ENCODE results near the gene CENPF. TPM values are rescaled to one million over a fixed set of nuclear protein-coding genes. Genes with fewer than 3 reads are reported as not detected.
"Not testable (repeated sequence)": the region's sequence is repeated elsewhere in the genome, so short reads cannot be mapped to it uniquely, and the experiment has no call there.

The CENPF gene
- total RNA-seq, 4 donors from 2014 or later, result 5.0 to 7.8 (median 5.9) TPM

DNA sequence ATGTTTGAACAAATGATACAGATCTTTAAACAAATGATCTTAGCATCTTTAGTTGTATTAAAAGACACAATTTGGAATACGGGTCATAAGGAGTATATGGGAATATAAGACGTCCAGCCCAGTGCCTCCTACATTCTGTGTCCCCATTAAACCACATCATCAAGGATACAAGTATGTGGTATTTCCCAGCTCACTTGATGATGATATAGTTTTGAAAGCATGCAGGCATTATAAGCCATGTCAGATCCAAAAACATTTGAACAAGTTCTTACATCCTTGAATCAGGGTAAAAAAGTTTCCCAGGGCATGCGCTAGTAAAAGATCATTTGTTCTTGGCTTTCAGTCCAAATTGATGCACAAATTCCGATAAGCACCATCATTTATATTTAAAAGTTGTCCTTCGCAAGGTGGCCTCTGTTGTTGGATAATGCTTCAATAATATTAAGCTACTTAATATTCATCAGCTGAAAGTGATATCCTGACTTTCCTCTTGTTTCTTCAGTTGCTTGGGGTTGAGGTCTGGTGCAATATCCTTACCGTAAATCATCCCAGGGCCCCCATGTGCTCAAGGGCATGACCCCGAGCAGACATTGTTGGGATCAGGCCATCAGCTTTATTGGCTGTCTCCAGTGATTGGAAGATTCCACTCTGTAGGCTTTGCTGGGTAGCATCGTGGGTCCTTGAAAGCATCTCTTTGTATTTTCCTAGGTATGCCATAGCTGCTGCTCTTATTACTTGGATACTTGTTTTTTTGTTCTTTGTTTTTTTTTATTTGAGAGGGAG lies 61.8 kb downstream of the CENPF start:
- TF ChIP-seq POLR2A (IDR thresholded peaks at IDR 0.05) (no peak), POLR2AphosphoS5 (IDR thresholded peaks at IDR 0.05) (no peak), EP300 (IDR thresholded peaks at IDR 0.05) (no peak)
- TF ChIP-seq, protein P1, sequence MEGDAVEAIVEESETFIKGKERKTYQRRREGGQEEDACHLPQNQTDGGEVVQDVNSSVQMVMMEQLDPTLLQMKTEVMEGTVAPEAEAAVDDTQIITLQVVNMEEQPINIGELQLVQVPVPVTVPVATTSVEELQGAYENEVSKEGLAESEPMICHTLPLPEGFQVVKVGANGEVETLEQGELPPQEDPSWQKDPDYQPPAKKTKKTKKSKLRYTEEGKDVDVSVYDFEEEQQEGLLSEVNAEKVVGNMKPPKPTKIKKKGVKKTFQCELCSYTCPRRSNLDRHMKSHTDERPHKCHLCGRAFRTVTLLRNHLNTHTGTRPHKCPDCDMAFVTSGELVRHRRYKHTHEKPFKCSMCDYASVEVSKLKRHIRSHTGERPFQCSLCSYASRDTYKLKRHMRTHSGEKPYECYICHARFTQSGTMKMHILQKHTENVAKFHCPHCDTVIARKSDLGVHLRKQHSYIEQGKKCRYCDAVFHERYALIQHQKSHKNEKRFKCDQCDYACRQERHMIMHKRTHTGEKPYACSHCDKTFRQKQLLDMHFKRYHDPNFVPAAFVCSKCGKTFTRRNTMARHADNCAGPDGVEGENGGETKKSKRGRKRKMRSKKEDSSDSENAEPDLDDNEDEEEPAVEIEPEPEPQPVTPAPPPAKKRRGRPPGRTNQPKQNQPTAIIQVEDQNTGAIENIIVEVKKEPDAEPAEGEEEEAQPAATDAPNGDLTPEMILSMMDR (IDR thresholded peaks at IDR 0.05), result no peak
- Histone ChIP-seq H3K27ac (no peak overlapping the region), H3K27me3 (no peaks in the 10 kb centered on the region), H3K36me3 (no peaks in the 10 kb centered on the region), H3K4me1 (no peaks in the 10 kb centered on the region), H3K9me3 (no peaks in the 10 kb centered on the region), H3K4me3 (no peak overlapping the region)
- DNase-seq (ENCODE audit: low spot score in 2 of 2), result no peak
- 93% methylated on average over 8 of the region's 8 CpGs for WGBS

- DNase-seq (ENCODE audit: low spot score in 2 of 2), result no peak
- H3K4me1 ChIP-seq, result no peaks in the 10 kb centered on the region
- no peaks in the 10 kb centered on the region for H3K36me3 ChIP-seq
- H3K4me3 ChIP-seq, result no peak overlapping the region
- no peak overlapping the region for H3K27ac ChIP-seq
- 97% methylated on average over 4 of the region's 4 CpGs for WGBS
- H3K27me3 ChIP-seq, result no peaks in the 10 kb centered on the region
- TF ChIP-seq POLR2AphosphoS5 (IDR thresholded peaks at IDR 0.05) (no peak), POLR2A (IDR thresholded peaks at IDR 0.05) (no peak), EP300 (IDR thresholded peaks at IDR 0.05) (no peak)
- TF ChIP-seq, protein P1 (IDR thresholded peaks at IDR 0.05), result no peak
- no peaks in the 10 kb centered on the region for H3K9me3 ChIP-seq
Observed at GRCh38 chr1:214665606-214666110, 62.7 kb downstream of the CENPF start.

DNA sequence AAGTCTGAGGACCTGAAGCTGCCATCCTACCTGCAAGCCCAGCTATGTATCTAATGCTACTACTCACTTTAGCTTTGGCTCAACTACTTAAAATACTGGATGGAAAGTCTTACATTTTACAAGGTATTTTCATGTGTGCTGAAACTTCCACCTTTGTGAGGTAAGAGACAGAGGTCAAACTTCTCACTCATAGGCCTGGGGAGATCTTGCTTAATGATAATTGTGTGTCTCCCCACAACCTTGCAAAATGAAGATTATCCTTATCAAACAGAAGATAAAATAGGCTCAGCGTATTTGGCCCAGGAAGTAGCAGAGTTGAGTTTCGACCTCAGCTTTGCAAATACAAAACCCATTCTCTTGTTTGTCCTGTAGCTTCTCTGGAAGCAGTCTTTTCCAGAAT lies 63.7 kb downstream of the CENPF start:
- TF ChIP-seq POLR2AphosphoS5 (IDR thresholded peaks at IDR 0.05) (no peak), EP300 (IDR thresholded peaks at IDR 0.05) (no peak), POLR2A (IDR thresholded peaks at IDR 0.05) (no peak)
- TF ChIP-seq, protein P1 (IDR thresholded peaks at IDR 0.05), result no peak
- Histone ChIP-seq H3K4me3 (no peak overlapping the region), H3K27ac (no peak overlapping the region), H3K4me1 (no peaks in the 10 kb centered on the region), H3K36me3 (no peaks in the 10 kb centered on the region), H3K27me3 (no peaks in the 10 kb centered on the region), H3K9me3 (no peaks in the 10 kb centered on the region)
- DNase-seq (ENCODE audit: low spot score in 2 of 2), result no peak
- 93% methylated on average over 2 of the region's 2 CpGs for WGBS

- no peak overlapping the region for H3K27ac ChIP-seq
- WGBS, result 48% methylated on average over 2 of the region's 2 CpGs
- no peak for TF ChIP-seq POLR2AphosphoS5 (IDR thresholded peaks at IDR 0.05)
- TF ChIP-seq, protein P1 (IDR thresholded peaks at IDR 0.05), result no peak
- TF ChIP-seq POLR2A (IDR thresholded peaks at IDR 0.05), result no peak
- TF ChIP-seq EP300 (IDR thresholded peaks at IDR 0.05), result no peak
- H3K9me3 ChIP-seq, result no peaks in the 10 kb centered on the region
- H3K27me3 ChIP-seq, result no peaks in the 10 kb centered on the region
- H3K4me1 ChIP-seq, result no peaks in the 10 kb centered on the region
- no peaks in the 10 kb centered on the region for H3K36me3 ChIP-seq
- DNase-seq (ENCODE audit: low spot score in 2 of 2), result peak in 1 of 2 donors; percentile 66
- no peak overlapping the region for H3K4me3 ChIP-seq
Observed at GRCh38 chr1:214670098-214670497, 67.1 kb downstream of the CENPF start.

DNA sequence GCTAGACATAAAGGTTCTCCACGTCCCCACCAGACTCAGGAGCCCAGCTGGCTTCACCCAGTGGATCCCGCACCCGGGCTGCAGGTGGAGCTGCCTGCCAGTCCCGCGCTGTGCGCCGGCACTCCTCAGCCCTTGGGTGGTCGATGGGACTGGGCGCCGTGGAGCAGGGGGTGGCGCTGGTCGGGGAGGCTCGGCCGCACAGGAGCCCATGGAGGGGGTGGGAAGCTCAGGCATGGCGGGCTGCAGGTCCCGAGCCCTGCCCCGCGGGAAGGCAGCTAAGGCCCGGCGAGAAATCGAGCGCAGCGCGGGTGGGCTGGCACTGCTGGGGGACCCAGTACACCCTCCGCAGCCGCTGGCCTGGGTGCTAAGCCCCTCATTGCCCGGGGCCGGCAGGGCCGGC lies 70.0 kb downstream of the CENPF start:
- not testable (repeated sequence) for H3K9me3 ChIP-seq; H3K4me1 ChIP-seq; H3K4me3 ChIP-seq; H3K27ac ChIP-seq; DNase-seq (ENCODE audit: low spot score in 2 of 2); H3K36me3 ChIP-seq; H3K27me3 ChIP-seq
- WGBS, result no CpG with 5 or more reads among the region's 29 CpGs

Data from suprapubic skin (tissue), 4 donors.